HepG2 (cell line): Measurements from ENCODE around the gene PRKCG. TPM values are rescaled to one million over a fixed set of nuclear protein-coding genes. Genes with fewer than 3 reads are reported as not detected.

Experiments used
- ARHGAP35 ChIP-seq: sonication (generic); formaldehyde crosslinking; IDR thresholded peaks from 2 replicates; pipeline ENCODE4 v1.9.0; 2022; ENCODE audit warnings: mild to moderate bottlenecking, inconsistent platforms, moderate library complexity, missing genetic modification reagents, borderline replicate concordance
- KMT2B ChIP-seq: IDR thresholded peaks from 2 replicates; pipeline ENCODE4 v1.6.1; 2016; ENCODE audit warnings: missing genetic modification reagents, missing compliant biosample characterization
- MEF2D ChIP-seq: sonication (generic); formaldehyde crosslinking; IDR thresholded peaks from 2 replicates; pipeline ENCODE4 v1.5.1; 2020; ENCODE audit warnings: mild to moderate bottlenecking, missing genetic modification reagents
- MIXL1 ChIP-seq: IDR thresholded peaks from 2 replicates; pipeline ENCODE4 v1.6.1; 2016
- NAIF1 ChIP-seq: sonication (generic); formaldehyde crosslinking; IDR thresholded peaks from 2 replicates; pipeline ENCODE4 v1.5.0; 2020; ENCODE audit warnings: mild to moderate bottlenecking, missing genetic modification reagents, borderline replicate concordance
- PHB2 ChIP-seq: fragments of 450-650 bp; IDR thresholded peaks from 2 replicates; pipeline ENCODE4 v1.6.1; 2018; ENCODE audit not compliant: partially characterized antibody
- SMC3 ChIP-seq: IDR thresholded peaks from 2 replicates; pipeline ENCODE4 v1.6.1; 2011; ENCODE audit warnings: low read length, improper control_type of control experiment
- TSC22D2 ChIP-seq: sonication (generic); formaldehyde crosslinking; IDR thresholded peaks from 2 replicates; pipeline ENCODE4 v1.5.1; 2020; ENCODE audit warnings: missing genetic modification reagents, mild to moderate bottlenecking, borderline replicate concordance
- ZFYVE20 ChIP-seq: sonication (generic); formaldehyde crosslinking; IDR thresholded peaks from 2 replicates; pipeline ENCODE4 v1.8.0; 2023; ENCODE audit warnings: low read depth, mild to moderate bottlenecking, moderate library complexity, missing genetic modification reagents, borderline replicate concordance
- ZNF251 ChIP-seq: sonication (generic); formaldehyde crosslinking; IDR thresholded peaks from 2 replicates; pipeline ENCODE4 v1.9.0; 2021; ENCODE audit warnings: mild to moderate bottlenecking, missing genetic modification reagents
- ZNF414 ChIP-seq: sonication (generic); formaldehyde crosslinking; IDR thresholded peaks from 2 replicates; pipeline ENCODE4 v1.5.0; 2020; ENCODE audit warnings: missing genetic modification reagents
- ZNF776 ChIP-seq: sonication (generic); formaldehyde crosslinking; IDR thresholded peaks from 2 replicates; pipeline ENCODE4 v1.4.0; 2020; ENCODE audit warnings: mild to moderate bottlenecking, missing genetic modification reagents
- polyA plus RNA-seq, 8 experiments: library from polyadenylated mRNA; depleted of rRNA in 3 of 8; stranded (reverse) in 7 of 8; unstranded in 1 of 8; fragments of >200 nt; fragmentation: Illumina TruSeq in 4 of 8; extraction: Trizol in 4 of 8; gene quantifications; 2 replicates each; pipeline versions ENCODE4 v1.2.1 to v1.2.3, GENCODE V29; 2011 to 2016; ENCODE audit warnings: low read depth in 4 of 8, missing spikeins in 1 of 8, mixed read lengths in 1 of 8; ENCODE audit not compliant: insufficient read depth in 1 of 8
- total RNA-seq, 5 experiments: library from RNA; depleted of rRNA; stranded (reverse); fragments of >200 nt; fragmentation: Illumina TruSeq; extraction: Trizol; gene quantifications; 2 replicates each; pipeline ENCODE4 v1.2.3, GENCODE V29; 2016; ENCODE audit warnings: low read depth in 1 of 5
- TF ChIP-seq, protein P1 (sequence below), 2 experiments: sonication (generic) in 1 of 2; formaldehyde crosslinking in 1 of 2; IDR thresholded peaks; 2 replicates each; pipeline versions ENCODE4 v1.4.0 to v1.6.1; 2018 to 2020; ENCODE audit warnings: missing genetic modification reagents in 2 of 2, borderline replicate concordance in 1 of 2, low read depth in 1 of 2, mild to moderate bottlenecking in 1 of 2, missing biosample characterization in 1 of 2

Gene PRKCG
- total and polyA plus RNA-seq, 2 of the 13 experiments (the other 11 are each of a cell fraction or from before 2014, with no cell fraction given), result 0.02 to 0.03 TPM

DNA sequence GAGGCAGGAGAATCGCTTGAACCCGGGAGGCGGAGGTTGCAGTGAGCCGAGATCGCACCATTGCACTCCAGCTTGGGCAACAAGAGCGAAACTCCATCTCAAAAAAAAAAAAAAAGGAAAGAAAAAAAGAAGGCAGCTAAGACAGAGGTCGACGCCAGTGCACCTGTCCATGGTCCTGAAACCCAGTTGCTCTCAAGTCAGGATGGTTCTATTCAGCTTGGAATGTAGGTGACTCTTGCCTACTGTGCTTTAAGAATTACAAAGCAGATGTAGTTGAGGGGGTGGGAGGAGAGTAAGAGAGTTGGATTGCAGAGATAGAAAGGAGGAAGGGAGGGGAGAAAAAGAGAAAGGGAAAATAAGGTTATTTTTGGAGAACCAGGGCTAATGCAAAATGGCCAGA is 45.7 kb downstream of the PRKCG start (continued):
- TF ChIP-seq ZNF776 (CRISPR knock-in tag), result no peak
- no peak for TF ChIP-seq NAIF1
- TF ChIP-seq PHB2, result no peak
- no peak for TF ChIP-seq ZFYVE20
- TF ChIP-seq ZNF251 (CRISPR knock-in tag), result no peak
- no peak for TF ChIP-seq ZNF414 (CRISPR knock-in tag)
- 0 out of 2 replicates have a peak, but pooled peaks have one; percentile 37 for TF ChIP-seq KMT2B (CRISPR knock-in tag)
- TF ChIP-seq TSC22D2 (CRISPR knock-in tag), result peak; percentile 44; the same call in 1 of the 2 replicates
- no peak for TF ChIP-seq SMC3
- TF ChIP-seq MEF2D (CRISPR knock-in tag), result peak; percentile 52; the same call in 1 of the 2 replicates
- no peak for TF ChIP-seq ARHGAP35
- TF ChIP-seq, protein P1, sequence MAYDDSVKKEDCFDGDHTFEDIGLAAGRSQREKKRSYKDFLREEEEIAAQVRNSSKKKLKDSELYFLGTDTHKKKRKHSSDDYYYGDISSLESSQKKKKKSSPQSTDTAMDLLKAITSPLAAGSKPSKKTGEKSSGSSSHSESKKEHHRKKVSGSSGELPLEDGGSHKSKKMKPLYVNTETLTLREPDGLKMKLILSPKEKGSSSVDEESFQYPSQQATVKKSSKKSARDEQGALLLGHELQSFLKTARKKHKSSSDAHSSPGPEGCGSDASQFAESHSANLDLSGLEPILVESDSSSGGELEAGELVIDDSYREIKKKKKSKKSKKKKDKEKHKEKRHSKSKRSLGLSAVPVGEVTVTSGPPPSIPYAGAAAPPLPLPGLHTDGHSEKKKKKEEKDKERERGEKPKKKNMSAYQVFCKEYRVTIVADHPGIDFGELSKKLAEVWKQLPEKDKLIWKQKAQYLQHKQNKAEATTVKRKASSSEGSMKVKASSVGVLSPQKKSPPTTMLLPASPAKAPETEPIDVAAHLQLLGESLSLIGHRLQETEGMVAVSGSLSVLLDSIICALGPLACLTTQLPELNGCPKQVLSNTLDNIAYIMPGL (CRISPR knock-in tag; IDR thresholded peaks at IDR 0.05; ENCODE audit: borderline replicate concordance in 1 of 2, low read depth in 1 of 2), result no peak
- no peak for TF ChIP-seq MIXL1 (CRISPR knock-in tag)
